ENCODE data around the gene PPP1R1B.

Gene PPP1R1B

DNA sequence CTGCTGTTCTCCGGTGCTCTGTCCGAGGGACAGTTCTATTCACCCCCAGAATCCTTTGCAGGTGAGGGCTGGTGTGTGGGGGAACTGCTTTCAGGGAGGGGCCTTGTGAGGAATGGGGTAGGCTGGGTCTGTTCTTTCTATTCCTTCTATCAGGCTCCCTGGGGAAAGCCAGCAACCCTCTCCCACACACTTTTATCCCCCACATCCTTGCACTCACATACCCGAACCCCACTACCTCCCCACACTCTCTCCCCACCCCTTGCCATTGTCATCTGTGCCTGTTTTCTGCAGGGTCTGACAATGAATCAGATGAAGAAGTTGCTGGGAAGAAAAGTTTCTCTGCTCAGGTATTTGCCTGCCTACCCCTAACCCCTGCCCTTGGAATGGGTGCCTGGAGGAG lies 32.0 kb downstream of the PPP1R1B start:
- no peak for DNase-seq

DNA sequence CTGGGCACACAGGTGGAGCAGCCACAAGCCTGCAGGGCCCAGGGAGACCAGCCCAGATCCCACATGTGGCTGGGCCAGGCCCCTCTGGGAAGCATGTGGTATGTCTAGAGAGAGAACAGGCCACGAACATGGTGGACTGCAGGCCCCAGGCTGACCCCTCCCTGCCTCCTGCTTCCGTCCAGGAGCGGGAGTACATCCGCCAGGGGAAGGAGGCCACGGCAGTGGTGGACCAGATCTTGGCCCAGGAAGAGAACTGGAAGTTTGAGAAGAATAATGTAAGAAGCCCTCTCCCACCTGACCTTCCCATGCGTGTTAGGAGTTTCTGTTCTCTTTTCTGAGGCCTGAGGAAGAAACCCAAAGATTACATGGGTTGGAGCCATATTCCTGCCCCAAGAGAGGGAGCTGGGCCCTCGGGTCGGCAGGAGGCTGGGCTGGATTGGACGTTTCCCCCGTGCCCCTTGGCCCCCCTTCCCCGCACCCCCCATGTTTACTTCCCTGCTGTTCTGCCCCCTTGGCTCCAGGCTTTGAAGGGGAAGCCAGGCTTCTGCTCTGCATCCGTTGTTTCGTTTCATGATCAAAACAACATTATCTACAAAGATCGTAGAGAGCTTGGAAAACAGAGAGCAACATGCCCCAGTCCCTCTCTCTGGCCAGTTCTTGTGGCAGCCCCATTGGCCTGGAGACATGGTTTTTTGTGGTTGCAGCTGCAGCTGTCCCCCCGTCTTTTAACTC lies 32.7 kb downstream of the PPP1R1B start:
- no peak for DNase-seq

- DNase-seq: no peak
Observed at GRCh38 chr17:39660011-39660360, 33.2 kb downstream of the PPP1R1B start.

DNA sequence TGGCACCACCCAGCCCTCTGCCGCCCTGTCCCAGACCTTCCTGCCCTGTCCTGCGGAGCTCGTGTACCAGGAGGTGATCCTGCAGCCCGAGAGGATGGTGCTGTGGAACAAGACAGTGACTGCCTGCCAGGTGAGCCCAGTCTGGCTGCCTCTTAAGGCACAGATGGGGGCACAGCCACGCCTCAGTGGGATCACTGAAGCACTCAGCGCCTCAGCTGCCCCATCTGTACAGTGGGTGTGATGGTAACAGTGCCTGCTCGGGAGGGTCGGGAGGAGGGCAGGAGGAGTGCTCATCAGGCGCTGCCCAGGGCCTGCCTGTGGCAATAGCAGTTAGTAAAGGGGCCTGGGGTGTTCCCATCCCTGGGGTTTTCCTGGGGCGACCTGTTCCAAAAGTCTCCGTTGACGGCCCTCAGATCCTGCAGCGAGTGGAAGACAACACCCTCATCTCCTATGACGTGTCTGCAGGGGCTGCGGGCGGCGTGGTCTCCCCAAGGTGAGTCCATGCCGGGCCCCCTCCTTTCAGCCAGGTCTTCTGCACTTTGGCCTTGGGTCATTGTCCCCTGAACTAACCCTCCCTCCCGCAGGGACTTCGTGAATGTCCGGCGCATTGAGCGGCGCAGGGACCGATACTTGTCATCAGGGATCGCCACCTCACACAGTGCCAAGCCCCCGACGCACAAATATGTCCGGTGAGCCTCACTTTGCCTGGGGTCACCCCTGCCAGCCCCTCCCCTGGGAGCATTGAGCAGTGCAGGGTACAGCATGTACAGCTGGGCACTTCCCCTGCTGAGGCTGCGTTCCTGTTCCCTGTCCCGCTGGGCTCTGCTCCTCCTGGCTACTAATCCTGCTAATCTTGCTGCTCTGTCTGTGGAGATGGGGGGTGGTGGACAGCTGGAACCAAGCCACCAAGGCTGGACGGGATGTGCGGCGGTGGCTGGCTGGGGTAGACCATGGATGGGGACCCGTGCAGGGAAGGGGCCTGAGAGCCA lies 33.9 kb downstream of the PPP1R1B start:
- DNase-seq: no peak

- no peak for DNase-seq
Observed at GRCh38 chr17:39661744-39662541, 35.2 kb downstream of the PPP1R1B start.

DNA sequence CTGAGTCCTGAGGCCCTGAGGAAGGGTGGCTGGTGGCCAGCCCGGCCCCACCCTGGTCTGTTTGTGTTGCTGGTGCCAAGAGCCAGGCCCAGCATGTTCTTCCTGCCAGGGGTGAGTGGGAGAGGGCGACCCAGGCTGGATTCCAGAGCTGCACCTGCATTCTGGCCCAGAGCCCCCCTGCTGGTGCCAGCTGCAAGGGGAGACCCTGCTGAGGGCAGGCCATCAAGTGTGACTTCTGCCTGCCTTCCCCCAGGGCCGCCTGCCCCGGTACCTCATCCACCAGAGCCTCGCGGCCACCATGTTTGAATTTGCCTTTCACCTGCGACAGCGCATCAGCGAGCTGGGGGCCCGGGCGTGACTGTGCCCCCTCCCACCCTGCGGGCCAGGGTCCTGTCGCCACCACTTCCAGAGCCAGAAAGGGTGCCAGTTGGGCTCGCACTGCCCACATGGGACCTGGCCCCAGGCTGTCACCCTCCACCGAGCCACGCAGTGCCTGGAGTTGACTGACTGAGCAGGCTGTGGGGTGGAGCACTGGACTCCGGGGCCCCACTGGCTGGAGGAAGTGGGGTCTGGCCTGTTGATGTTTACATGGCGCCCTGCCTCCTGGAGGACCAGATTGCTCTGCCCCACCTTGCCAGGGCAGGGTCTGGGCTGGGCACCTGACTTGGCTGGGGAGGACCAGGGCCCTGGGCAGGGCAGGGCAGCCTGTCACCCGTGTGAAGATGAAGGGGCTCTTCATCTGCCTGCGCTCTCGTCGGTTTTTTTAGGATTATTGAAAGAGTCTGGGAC lies 36.0 kb downstream of the PPP1R1B start:
- no peak for DNase-seq

DNA sequence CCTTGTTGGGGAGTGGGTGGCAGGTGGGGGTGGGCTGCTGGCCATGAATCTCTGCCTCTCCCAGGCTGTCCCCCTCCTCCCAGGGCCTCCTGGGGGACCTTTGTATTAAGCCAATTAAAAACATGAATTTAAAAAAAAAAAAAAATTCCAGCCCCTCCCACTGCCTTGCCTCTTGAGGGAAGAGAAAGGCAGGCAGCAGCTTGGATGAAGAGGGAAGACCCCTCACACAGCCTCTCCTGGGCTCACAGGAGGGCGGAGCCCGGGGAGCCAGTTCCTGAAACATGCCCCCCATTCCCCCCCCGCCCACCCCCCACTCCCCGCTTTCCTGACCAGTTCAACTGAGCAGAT lies 36.6 kb downstream of the PPP1R1B start:
- no peak for DNase-seq

DNA sequence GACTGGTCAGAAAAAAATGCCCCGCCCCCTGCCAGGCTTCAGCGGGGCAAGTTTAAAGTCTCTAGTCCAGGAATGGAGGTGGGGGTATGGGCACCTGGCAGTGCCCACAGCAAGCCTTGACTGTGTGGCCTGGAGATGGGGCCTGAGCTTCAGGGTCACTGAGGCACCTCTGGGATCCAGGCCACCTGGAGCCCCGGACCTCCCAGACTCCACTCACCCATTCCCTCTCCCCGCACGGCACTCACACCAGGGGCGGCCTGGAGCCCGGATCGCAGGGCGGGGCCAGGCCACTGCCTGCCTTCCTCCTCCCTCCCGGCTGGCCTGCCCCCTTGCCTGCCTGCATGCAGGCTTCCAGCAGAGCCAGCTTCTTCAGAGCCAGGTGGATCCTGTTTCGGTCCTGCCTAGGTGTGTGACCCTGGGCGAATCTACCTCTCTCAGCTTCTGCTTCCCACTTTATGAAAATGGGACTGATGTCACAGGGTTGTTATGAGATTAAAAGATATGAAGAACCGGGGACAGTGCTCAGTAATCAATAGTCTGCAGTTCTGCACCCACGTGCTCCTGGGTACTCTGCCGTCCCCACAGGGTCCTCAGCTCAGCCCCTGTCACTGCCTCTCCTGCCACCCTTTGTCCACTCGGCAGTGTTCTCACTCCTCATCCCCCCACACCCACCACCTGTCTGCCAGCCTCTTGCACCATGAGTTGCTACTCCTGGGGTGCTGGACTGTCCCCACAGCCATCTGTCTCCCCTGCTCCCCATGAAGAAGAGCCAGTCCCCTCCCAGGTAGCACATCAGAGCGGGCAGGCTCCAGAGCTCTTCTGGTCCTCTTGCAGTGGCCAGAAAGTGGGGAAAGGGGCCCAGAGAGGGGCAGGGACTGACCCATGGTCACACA lies 37.2 kb downstream of the PPP1R1B start:
- no peak for DNase-seq

- no peak for DNase-seq
Observed at GRCh38 chr17:39664581-39665561, 38.1 kb downstream of the PPP1R1B start, which contains the start of gene TCAP. Gene TCAP (plus strand): TSS chr17:39665349. CDS start chr17:39665360, 11 bp downstream.

GRCh38 chr17:39665642-39666224 lies 39.0 kb downstream of the PPP1R1B start:
- DNase-seq: no peak

DNA sequence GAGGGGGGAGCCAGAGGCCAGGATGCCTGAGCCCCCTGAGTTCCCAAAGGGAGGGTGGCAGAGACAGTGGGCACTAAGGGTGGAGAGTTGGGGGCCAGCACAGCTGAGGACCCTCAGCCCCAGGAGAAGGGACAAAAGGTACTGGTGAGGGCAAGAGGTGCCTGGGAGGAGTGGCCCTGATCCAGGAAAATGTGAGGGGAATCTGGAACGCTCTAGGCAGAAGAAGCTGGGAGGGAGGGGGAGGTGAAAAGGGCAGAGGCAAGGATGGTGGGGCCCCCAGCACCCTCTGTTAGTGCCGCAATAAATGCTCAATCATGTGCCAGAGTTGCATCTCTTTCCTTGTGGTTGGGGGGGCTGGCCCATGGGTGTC lies 39.5 kb downstream of the PPP1R1B start:
- no peak for DNase-seq

DNA sequence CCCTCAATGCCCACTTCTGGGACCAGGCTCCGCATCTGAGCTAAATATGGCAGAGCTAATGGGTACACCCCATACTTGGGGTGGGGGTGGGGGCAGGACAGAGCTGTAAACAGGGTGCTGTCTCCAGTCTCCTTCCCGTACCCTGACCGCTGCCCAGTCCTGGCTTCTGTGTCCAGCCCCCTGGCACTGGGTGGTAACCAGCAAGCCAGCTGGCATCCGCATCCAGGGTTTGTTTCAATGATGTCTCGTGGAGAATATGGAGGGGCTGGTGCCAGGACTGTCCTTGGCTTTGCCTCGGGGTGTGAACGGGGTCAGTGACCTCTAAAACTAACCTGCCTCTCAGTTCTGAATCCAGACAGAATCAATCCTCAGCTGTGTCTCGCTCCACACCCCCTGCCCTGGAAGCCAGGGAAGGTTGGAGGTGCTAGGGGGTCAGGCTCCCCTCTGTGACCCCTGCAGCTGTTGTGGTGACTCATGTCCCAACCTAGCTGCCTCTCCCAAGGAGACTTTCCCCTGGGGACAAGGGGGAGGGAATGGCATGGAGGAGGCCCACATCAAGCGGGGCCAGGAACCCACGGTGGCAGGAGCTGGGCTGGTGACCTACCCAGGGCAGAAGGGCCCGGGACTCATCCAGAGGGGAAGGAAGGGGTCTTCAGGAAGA lies 40.0 kb downstream of the PPP1R1B start:
- DNase-seq: no peak

- DNase-seq: no peak
Observed at GRCh38 chr17:39667262-39667944, 40.7 kb downstream of the PPP1R1B start.

DNA sequence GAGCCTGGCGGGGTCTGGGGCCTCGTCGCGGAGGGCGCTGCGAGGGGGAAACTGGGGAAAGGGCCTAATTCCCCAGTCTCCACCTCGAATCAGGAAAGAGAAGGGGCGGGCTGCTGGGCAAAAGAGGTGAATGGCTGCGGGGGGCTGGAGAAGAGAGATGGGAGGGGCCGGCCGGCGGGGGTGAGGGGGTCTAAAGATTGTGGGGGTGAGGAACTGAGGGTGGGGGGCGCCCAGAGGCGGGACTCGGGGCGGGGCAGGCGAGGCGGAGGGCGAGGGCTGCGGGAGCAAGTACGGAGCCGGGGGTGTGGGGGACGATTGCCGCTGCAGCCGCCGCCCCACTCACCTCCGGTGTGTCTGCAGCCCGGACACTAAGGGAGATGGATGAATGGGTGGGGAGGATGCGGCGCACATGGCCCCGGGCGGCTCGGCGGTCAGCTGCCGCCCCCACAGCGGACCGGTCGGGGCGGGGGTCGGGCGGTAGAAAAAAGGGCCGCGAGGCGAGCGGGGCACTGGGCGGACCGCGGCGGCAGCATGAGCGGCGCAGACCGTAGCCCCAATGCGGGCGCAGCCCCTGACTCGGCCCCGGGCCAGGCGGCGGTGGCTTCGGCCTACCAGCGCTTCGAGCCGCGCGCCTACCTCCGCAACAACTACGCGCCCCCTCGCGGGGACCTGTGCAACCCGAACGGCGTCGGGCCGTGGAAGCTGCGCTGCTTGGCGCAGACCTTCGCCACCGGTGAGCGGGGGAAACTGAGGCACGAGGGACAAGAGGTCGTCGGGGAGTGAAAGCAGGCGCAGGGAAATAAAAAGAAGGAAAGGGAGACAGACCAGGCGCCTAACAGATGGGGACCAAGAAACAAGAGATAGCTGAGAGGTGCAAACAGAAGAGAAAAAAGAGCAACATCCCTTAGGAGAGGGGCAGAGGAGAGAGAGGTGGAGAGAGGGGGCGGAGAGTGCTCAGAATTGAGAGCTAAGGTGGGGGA lies 41.5 kb downstream of the PPP1R1B start, which contains the start of gene PNMT:
Gene PNMT, plus strand, starts transcription at position 509 of the 980 bp plus-strand sequence. Its CDS starts 23 bp downstream, at position 532.
- DNase-seq: no peak

GRCh38 chr17:39669897-39670735 lies 43.4 kb downstream of the PPP1R1B start:
- DNase-seq: no peak

- no peak for DNase-seq
Observed at GRCh38 chr17:39670746-39671145, 44.0 kb downstream of the PPP1R1B start.

All from NCI-H1048 (cell line).